Choroid plexus epithelial cell (primary cell): Measurements from ENCODE around the gene PDE2A.

ENCODE experiments used
- DNase-seq: peaks from one replicate; pipeline ENCODE4 v3.0.0-alpha.2; 2010; ENCODE audit warnings: low read depth
- H3K4me3 ChIP-seq: 2 replicates; pipeline ENCODE4 v1.5.1; 2011; ENCODE audit warnings: low read depth, mild to moderate bottlenecking, control low read depth, low read length, moderate library complexity
- CTCF ChIP-seq: conservative IDR thresholded peaks from 2 replicates; pipeline ENCODE4 v1.5.1; 2011; ENCODE audit warnings: low read depth, mild to moderate bottlenecking, control low read depth, inconsistent platforms, low read length, moderate library complexity

PDE2A gene

GRCh38 chr11:72643547-72643946 is 30.7 kb downstream of the PDE2A start:
- no peak for TF ChIP-seq CTCF
- H3K4me3 ChIP-seq, result no peak overlapping the region
- no peak for DNase-seq

- peak overlapping the region; percentile 48 for H3K4me3 ChIP-seq
- peak; percentile 47 for DNase-seq
- TF ChIP-seq CTCF, result peak; percentile 67
Observed at GRCh38 chr11:72642884-72643522, 31.2 kb downstream of the PDE2A start.

- peak overlapping the region; percentile 50 for H3K4me3 ChIP-seq
- TF ChIP-seq CTCF, result no peak
- no peak for DNase-seq
Observed at GRCh38 chr11:72642043-72642883, 32.0 kb downstream of the PDE2A start.

DNA sequence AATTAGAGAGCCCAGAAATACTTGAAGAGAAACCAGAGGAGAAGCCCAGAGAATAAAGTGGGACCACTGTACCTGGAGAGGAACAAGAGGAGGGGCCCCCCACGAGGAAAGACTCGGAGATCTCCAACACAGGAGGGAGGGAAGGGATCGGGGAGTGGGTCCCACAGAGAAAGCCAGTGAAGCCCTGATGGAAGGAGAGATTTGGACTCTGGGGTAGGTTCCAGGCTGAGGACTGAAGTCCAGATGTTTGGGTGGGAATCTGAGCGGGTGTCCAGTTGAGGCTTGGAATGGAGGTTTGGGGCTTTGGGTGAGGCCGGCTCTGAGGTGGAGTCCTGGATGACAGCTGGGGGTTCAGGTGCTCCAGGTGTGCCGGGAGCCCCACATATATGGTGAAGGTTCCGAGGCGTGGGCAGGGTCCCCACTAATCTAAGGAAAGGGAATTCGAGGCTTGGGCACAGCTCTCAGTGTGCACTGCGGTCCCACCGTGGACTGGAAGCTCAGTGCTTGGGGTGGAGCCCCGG is 32.6 kb downstream of the PDE2A start:
- DNase-seq, result no peak
- H3K4me3 ChIP-seq, result peak overlapping the region; percentile 50
- TF ChIP-seq CTCF, result no peak

- no peak for TF ChIP-seq CTCF
- H3K4me3 ChIP-seq, result no peak overlapping the region
- DNase-seq, result no peak
Observed at GRCh38 chr11:72639502-72640375, 34.5 kb downstream of the PDE2A start.

GRCh38 chr11:72637926-72638325 is 36.3 kb downstream of the PDE2A start:
- no peak overlapping the region for H3K4me3 ChIP-seq
- no peak for DNase-seq
- TF ChIP-seq CTCF, result no peak
